T-cell (primary cell): ENCODE results near the gene LRFN2. TPM values are rescaled to one million over a fixed set of nuclear protein-coding genes. Genes with fewer than 3 reads are reported as not detected.

Source experiments
- ATAC-seq, 4 experiments: fragments of 200-7000 bp in 3 of 4; fragments of 150-1000 bp in 1 of 4; cut with Tn5 transposase; replicated peaks in 1 of 4; 1 replicate in 3 of 4; 2 replicates in 1 of 4; pipeline ENCODE4 v1.10.0; 2021; ENCODE audit warnings: moderate library complexity in 3 of 4, mild to moderate bottlenecking in 2 of 4, moderate number of reproducible peaks in 1 of 4
- CTCF ChIA-PET, 2 donors: fragments of 300-600 bp; sonication (Branson Sonifier 250); formaldehyde crosslinking; loops; one replicate each; lab custom pipeline; 2022; ENCODE audit warnings: antibody characterized with exemption in 2 of 2; lab: Charles Lee
- POLR2A ChIA-PET, 2 donors: fragments of 300-600 bp; sonication (Branson Sonifier 250); formaldehyde crosslinking; loops; one replicate each; lab custom pipeline; 2022; ENCODE audit warnings: antibody characterized with exemption in 2 of 2; lab: Charles Lee
- DNase-seq, 35 experiments: peaks; one replicate each; pipeline versions ENCODE4 v3.0.0 to v3.0.0-alpha.2; 2013 to 2023
- H3K27ac ChIP-seq: one replicate; pipeline ENCODE4 v1.5.1; 2013; ENCODE audit warnings: low read length
- H3K27me3 ChIP-seq, 2 experiments: replicated peaks in 1 of 2; 1 replicate in 1 of 2; 2 replicates in 1 of 2; pipeline versions ENCODE4 v1.6.1 to v1.7.0; 2013; ENCODE audit warnings: low read length in 1 of 2, mixed read lengths in 1 of 2; ENCODE audit not compliant: control insufficient read depth in 2 of 2, insufficient read depth in 2 of 2; ENCODE audit errors: extremely low read depth in 1 of 2
- H3K36me3 ChIP-seq, 2 donors: 1 replicate in 1 of 2; 2 replicates in 1 of 2; pipeline versions ENCODE4 v1.6.1 to v1.7.0; 2013; ENCODE audit warnings: low read length in 1 of 2; ENCODE audit not compliant: control insufficient read depth in 2 of 2, insufficient read depth in 1 of 2; ENCODE audit errors: extremely low read depth in 1 of 2
- H3K4me1 ChIP-seq, 2 experiments: 1 replicate in 1 of 2; 2 replicates in 1 of 2; pipeline versions ENCODE4 v1.6.1 to v1.7.0; 2013; ENCODE audit warnings: low read length in 2 of 2, mixed read lengths in 1 of 2; ENCODE audit not compliant: insufficient read depth in 2 of 2, control insufficient read depth in 1 of 2; ENCODE audit errors: extremely low read depth in 1 of 2
- H3K4me3 ChIP-seq, 2 donors: 1 replicate in 1 of 2; 2 replicates in 1 of 2; pipeline versions ENCODE4 v1.5.1 to v1.7.0; 2013; ENCODE audit warnings: mild to moderate bottlenecking in 2 of 2, low read length in 1 of 2, moderate library complexity in 1 of 2; ENCODE audit not compliant: control insufficient read depth in 1 of 2; ENCODE audit errors: extremely low read depth in 1 of 2
- H3K9me3 ChIP-seq: 2 replicates; pipeline ENCODE4 v1.7.0; 2013
- H3K27ac Mint-ChIP-seq, 2 donors: one replicate each; pipeline ENCODE4 v1.8.0; 2020 to 2021; ENCODE audit warnings: mild to moderate bottlenecking in 2 of 2, mixed read lengths in 2 of 2
- H3K27me3 Mint-ChIP-seq, 2 donors: one replicate each; pipeline ENCODE4 v1.8.0; 2021 to 2022; ENCODE audit warnings: mixed read lengths in 2 of 2
- H3K36me3 Mint-ChIP-seq: one replicate; pipeline ENCODE4 v1.8.0; 2021; ENCODE audit warnings: mixed read lengths
- H3K4me1 Mint-ChIP-seq, 3 donors: one replicate each; pipeline ENCODE4 v1.8.0; 2020 to 2022; ENCODE audit warnings: mixed read lengths in 3 of 3, mild to moderate bottlenecking in 1 of 3
- H3K4me3 Mint-ChIP-seq, 3 donors: one replicate each; pipeline ENCODE4 v1.8.0; 2020 to 2022; ENCODE audit warnings: mild to moderate bottlenecking in 3 of 3, mixed read lengths in 3 of 3, moderate library complexity in 3 of 3
- H3K9me3 Mint-ChIP-seq, 3 donors: one replicate each; pipeline ENCODE4 v1.8.0; 2020 to 2022; ENCODE audit warnings: mixed read lengths in 3 of 3
- WGBS: methylation state at CpG from one replicate; pipeline ENCODE4 v1.1.5; 2013; ENCODE audit warnings: missing lambda C conversion rate; ENCODE audit not compliant: insufficient coverage; 5-methylcytosine and 5-hydroxymethylcytosine counted together
- total RNA-seq, 35 experiments: library from RNA in 6 of 35; stranded (reverse) in 6 of 35; fragments of 120-200 nt in 1 of 35; gene quantifications; one replicate each; pipeline versions ENCODE4 v1.2.1 to v1.2.4 and lab custom pipeline; 2013 to 2026

Gene LRFN2
- total RNA-seq, 5 donors from 2014 or later (not counting 1 experiment from before 2014, with no cell fraction given) = 0.12 to 1.7 (median 0.92) TPM

GRCh38 chr6:40611912-40612311 lies 24.7 kb upstream of the LRFN2 start:
- Mint-ChIP-seq H3K36me3 (no peaks in the 10 kb centered on the region), H3K4me3 (no peak overlapping the region), H3K27ac (no peak overlapping the region), H3K9me3 (no peaks in the 10 kb centered on the region), H3K4me1 (no peaks in the 10 kb centered on the region), H3K27me3 (peaks cover 23 to 34% of the 10 kb centered on the region in 2 donors)
- CTCF ChIA-PET = no interaction called here
- no peak for DNase-seq
- 77% methylated on average over 8 of the region's 8 CpGs for WGBS
- H3K4me3 ChIP-seq = no peak overlapping the region
- no peak overlapping the region for H3K27ac ChIP-seq
- no peaks in the 10 kb centered on the region for H3K9me3 ChIP-seq
- POLR2A ChIA-PET = no interaction called here
- no peak for ATAC-seq
- peaks cover 0 to 11% of the 10 kb centered on the region in 2 experiments for H3K27me3 ChIP-seq
- H3K4me1 ChIP-seq = no peaks in the 10 kb centered on the region
- H3K36me3 ChIP-seq = no peaks in the 10 kb centered on the region

DNA sequence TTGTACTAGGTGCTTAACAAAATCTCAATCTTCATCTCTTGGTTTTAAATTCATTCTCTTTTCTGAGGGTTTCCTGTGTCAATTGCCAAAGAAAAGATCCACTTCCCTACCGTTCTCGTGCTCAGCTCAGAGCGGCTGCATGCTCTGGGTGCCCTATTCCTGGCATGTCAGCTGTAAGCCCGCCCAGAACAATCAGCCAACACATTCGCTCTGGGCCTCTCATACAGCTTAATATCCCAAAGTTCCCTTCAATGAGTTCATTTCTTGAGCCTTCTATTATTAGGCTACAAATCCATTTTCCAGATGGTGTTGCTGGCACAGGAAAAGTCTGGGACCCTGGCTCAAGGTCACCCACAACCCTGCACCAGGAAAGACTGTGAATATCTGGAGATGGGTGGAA lies 24.3 kb upstream of the LRFN2 start:
- H3K27me3 ChIP-seq = peaks cover 0 to 11% of the 10 kb centered on the region in 2 experiments

DNA sequence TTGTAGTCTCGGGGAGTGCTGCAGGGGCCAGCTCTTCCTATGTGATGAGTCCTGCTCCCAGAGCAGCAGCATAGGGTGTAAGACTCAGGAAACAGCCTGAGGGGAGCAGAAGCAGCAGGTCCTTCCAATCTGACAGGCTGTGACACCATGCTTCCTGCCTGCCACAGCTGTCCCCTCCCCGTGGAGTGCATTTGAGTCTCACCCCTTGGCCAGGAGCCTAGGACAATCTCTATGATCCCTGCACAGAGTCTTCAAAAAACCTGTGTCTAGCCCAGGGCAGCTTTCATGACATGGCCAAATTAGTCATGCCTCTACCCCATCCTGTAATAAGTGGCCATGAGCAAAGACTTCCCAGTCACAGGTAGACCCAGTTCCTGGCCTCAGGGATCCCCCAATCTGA lies 23.1 kb upstream of the LRFN2 start:
- ChIA-PET POLR2A (no interaction called here), CTCF (interaction anchor here in 1 of 2 donors (0.7 kb wide), 1 partner anchor 55 kb away, joined by 4 read pairs; no protein-coding TSS in a partner anchor)
- ATAC-seq = no peak
- no peaks in the 10 kb centered on the region for H3K4me1 Mint-ChIP-seq
- 27% methylated on average over 2 of the region's 2 CpGs for WGBS
- H3K4me3 ChIP-seq = no peak overlapping the region
- H3K9me3 Mint-ChIP-seq = no peaks in the 10 kb centered on the region
- no peak overlapping the region for H3K27ac Mint-ChIP-seq
- no peaks in the 10 kb centered on the region for H3K9me3 ChIP-seq
- no peak overlapping the region for H3K4me3 Mint-ChIP-seq
- no peaks in the 10 kb centered on the region for H3K4me1 ChIP-seq
- H3K27me3 Mint-ChIP-seq = peaks cover 25 to 29% of the 10 kb centered on the region in 2 donors
- no peak overlapping the region for H3K27ac ChIP-seq
- H3K27me3 ChIP-seq = peaks cover 0 to 11% of the 10 kb centered on the region in 2 experiments
- H3K36me3 Mint-ChIP-seq = no peaks in the 10 kb centered on the region
- no peak for DNase-seq
- H3K36me3 ChIP-seq = no peaks in the 10 kb centered on the region

More for the DNA sequence above, 24.3 kb upstream of the LRFN2 start:
- WGBS = 90% methylated on average over 5 of the region's 5 CpGs
- DNase-seq (no peak), ATAC-seq (no peak)
- Histone ChIP-seq H3K9me3 (no peaks in the 10 kb centered on the region), H3K27ac (no peak overlapping the region), H3K4me1 (no peaks in the 10 kb centered on the region), H3K4me3 (no peak overlapping the region), H3K36me3 (no peaks in the 10 kb centered on the region)
- H3K36me3 Mint-ChIP-seq = no peaks in the 10 kb centered on the region
- H3K4me3 Mint-ChIP-seq = no peak overlapping the region
- POLR2A ChIA-PET = no interaction called here
- CTCF ChIA-PET = no interaction called here
- no peaks in the 10 kb centered on the region for H3K9me3 Mint-ChIP-seq
- no peaks in the 10 kb centered on the region for H3K4me1 Mint-ChIP-seq
- H3K27ac Mint-ChIP-seq = no peak overlapping the region
- peaks cover 24 to 30% of the 10 kb centered on the region in 2 donors for H3K27me3 Mint-ChIP-seq

DNA sequence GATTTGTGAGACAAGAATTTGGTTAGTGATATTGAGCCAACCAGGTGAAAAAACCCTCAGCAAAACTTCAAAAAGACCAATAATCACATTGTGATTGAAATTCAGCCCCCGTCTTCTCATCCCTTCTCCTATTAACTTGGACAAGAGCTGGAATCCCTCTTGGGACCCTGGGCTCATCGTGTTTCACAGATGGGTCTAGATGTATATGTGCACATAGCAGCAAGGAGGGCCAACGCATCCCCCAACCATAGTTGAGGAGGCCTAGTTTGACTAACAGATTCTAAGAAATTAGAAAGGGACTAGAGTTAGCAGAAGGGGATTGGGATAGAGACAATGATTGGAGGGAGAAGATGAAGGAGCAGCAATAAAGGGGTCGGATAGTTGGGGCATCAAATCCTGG lies 19.8 kb upstream of the LRFN2 start:
- CTCF ChIA-PET = no interaction called here
- DNase-seq (no peak), ATAC-seq (no peak)
- POLR2A ChIA-PET = no interaction called here
- Histone ChIP-seq H3K27ac (no peak overlapping the region), H3K4me3 (no peak overlapping the region), H3K9me3 (no peaks in the 10 kb centered on the region), H3K36me3 (no peaks in the 10 kb centered on the region), H3K4me1 (no peaks in the 10 kb centered on the region), H3K27me3 (peaks cover 2 to 10% of the 10 kb centered on the region in 2 experiments)
- H3K36me3 Mint-ChIP-seq = no peaks in the 10 kb centered on the region
- H3K27ac Mint-ChIP-seq = no peak overlapping the region
- H3K9me3 Mint-ChIP-seq = no peaks in the 10 kb centered on the region
- no peak overlapping the region for H3K4me3 Mint-ChIP-seq
- WGBS = 60% methylated on average over 2 of the region's 4 CpGs
- H3K27me3 Mint-ChIP-seq = peaks cover 34 to 35% of the 10 kb centered on the region in 2 donors
- H3K4me1 Mint-ChIP-seq = no peaks in the 10 kb centered on the region

DNA sequence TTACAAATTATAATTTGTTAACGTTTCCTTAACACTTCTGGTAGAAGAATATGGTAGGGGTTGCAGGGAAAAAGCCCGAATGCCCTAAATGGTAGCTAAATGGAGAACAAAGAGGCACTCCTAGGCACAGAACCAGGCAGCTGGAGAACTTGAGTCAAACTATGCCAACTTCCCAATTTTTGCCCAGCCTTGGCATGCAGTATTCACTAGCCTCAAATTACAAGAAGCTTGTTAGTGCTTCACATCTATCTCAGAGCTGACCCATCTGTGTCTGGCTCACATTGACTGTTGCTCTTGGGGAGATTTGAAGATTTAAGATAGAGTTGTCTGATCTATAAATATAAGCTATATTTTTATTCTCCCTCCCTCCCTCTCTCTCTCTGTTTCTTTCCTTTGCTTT lies 19.4 kb upstream of the LRFN2 start:
- no peaks in the 10 kb centered on the region for H3K4me1 Mint-ChIP-seq
- peaks cover 35 to 38% of the 10 kb centered on the region in 2 donors for H3K27me3 Mint-ChIP-seq
- DNase-seq (no peak), ATAC-seq (no peak)
- H3K4me3 Mint-ChIP-seq = no peak overlapping the region
- Histone ChIP-seq H3K4me3 (no peak overlapping the region), H3K27ac (no peak overlapping the region), H3K36me3 (no peaks in the 10 kb centered on the region), H3K9me3 (no peaks in the 10 kb centered on the region), H3K4me1 (no peaks in the 10 kb centered on the region), H3K27me3 (peaks cover 2 to 5% of the 10 kb centered on the region in 2 experiments)
- ChIA-PET POLR2A (no interaction called here), CTCF (no interaction called here)
- no peaks in the 10 kb centered on the region for H3K36me3 Mint-ChIP-seq
- no peaks in the 10 kb centered on the region for H3K9me3 Mint-ChIP-seq
- WGBS = 100% methylated on average over 1 of the region's 2 CpGs
- H3K27ac Mint-ChIP-seq = no peak overlapping the region

GRCh38 chr6:40604082-40604481 lies 16.9 kb upstream of the LRFN2 start:
- no peaks in the 10 kb centered on the region for H3K36me3 ChIP-seq
- Mint-ChIP-seq H3K9me3 (no peaks in the 10 kb centered on the region), H3K27me3 (peaks cover 48% of the 10 kb centered on the region in 2 donors), H3K4me3 (no peak overlapping the region), H3K36me3 (no peaks in the 10 kb centered on the region), H3K4me1 (no peaks in the 10 kb centered on the region), H3K27ac (no peak overlapping the region)
- ATAC-seq (no peak), DNase-seq (no peak)
- WGBS = no CpG with 5 or more reads among the region's 2 CpGs
- H3K27ac ChIP-seq = no peak overlapping the region
- ChIA-PET CTCF (no interaction called here), POLR2A (interaction anchor here in 1 of 2 donors (0.5 kb wide), 1 partner anchor 314 kb away, joined by 3 read pairs; no protein-coding TSS in a partner anchor)
- peaks cover 8 to 18% of the 10 kb centered on the region in 2 experiments for H3K27me3 ChIP-seq
- no peak overlapping the region for H3K4me3 ChIP-seq
- no peaks in the 10 kb centered on the region for H3K4me1 ChIP-seq
- H3K9me3 ChIP-seq = no peaks in the 10 kb centered on the region

GRCh38 chr6:40599555-40599954 lies 12.4 kb upstream of the LRFN2 start:
- DNase-seq (no peak), ATAC-seq (no peak)
- CTCF ChIA-PET = interaction anchor here in 1 of 2 donors (0.6 kb wide), 1 partner anchor 845 kb away, joined by 3 read pairs; no protein-coding TSS in a partner anchor
- Histone ChIP-seq H3K9me3 (no peaks in the 10 kb centered on the region), H3K4me1 (no peaks in the 10 kb centered on the region), H3K27me3 (peaks cover 8 to 31% of the 10 kb centered on the region in 2 experiments), H3K4me3 (no peak overlapping the region), H3K36me3 (no peaks in the 10 kb centered on the region), H3K27ac (no peak overlapping the region)
- no peak overlapping the region for H3K4me3 Mint-ChIP-seq
- H3K9me3 Mint-ChIP-seq = no peaks in the 10 kb centered on the region
- peaks cover 38 to 49% of the 10 kb centered on the region in 2 donors for H3K27me3 Mint-ChIP-seq
- no peaks in the 10 kb centered on the region for H3K4me1 Mint-ChIP-seq
- POLR2A ChIA-PET = no interaction called here
- no peak overlapping the region for H3K27ac Mint-ChIP-seq
- WGBS = 25% methylated on average over 25 of the region's 28 CpGs
- H3K36me3 Mint-ChIP-seq = no peaks in the 10 kb centered on the region
